SU-DHL-6 (cell line): ENCODE measurements around the gene BIRC5.

Source experiments
- H2AFZ ChIP-seq: fragments of 200-600 bp; sonication (generic); 2 replicates; pipeline ENCODE4 v1.6.1; 2014; ENCODE audit warnings: low read depth, mild to moderate bottlenecking, moderate library complexity, mixed read lengths, antibody characterized with exemption, low read length; ENCODE audit not compliant: severe bottlenecking
- H3F3A ChIP-seq: fragments of 200-600 bp; shearing (Covaris generic); 2 replicates; pipeline ENCODE4 v1.6.0; 2016; ENCODE audit warnings: antibody characterized with exemption, mild to moderate bottlenecking; ENCODE audit not compliant: insufficient read depth
- H3K27ac ChIP-seq: fragments of 200-600 bp; sonication (generic); 2 replicates; pipeline ENCODE4 v1.5.1; 2016; ENCODE audit warnings: low read depth, mild to moderate bottlenecking, low read length, moderate library complexity, mixed read lengths
- H3K27me3 ChIP-seq: fragments of 200-600 bp; sonication (generic), shearing (Covaris generic); 2 replicates; pipeline ENCODE4 v1.6.0; 2014; ENCODE audit warnings: mild to moderate bottlenecking, low read length
- H3K36me3 ChIP-seq: fragments of 200-600 bp; sonication (generic); 2 replicates; pipeline ENCODE4 v1.6.1; 2014; ENCODE audit warnings: mild to moderate bottlenecking, low read length, mixed read lengths
- H3K4me2 ChIP-seq: fragments of 300-600, 200-600 bp; shearing (Covaris generic), sonication (generic); 2 replicates; pipeline ENCODE4 v1.6.0; 2014; ENCODE audit warnings: low read length, low read depth, mild to moderate bottlenecking; ENCODE audit not compliant: poor library complexity, severe bottlenecking
- H3K4me3 ChIP-seq: fragments of 200-600 bp; sonication (generic); 2 replicates; pipeline ENCODE4 v1.5.1; 2014; ENCODE audit warnings: antibody characterized with exemption, low read length, mild to moderate bottlenecking, mixed read lengths; ENCODE audit not compliant: insufficient read depth, poor library complexity, severe bottlenecking
- H3K79me2 ChIP-seq: fragments of 200-600 bp; sonication (generic); 2 replicates; pipeline ENCODE4 v1.6.1; 2014; ENCODE audit warnings: mild to moderate bottlenecking, low read length, moderate library complexity; ENCODE audit not compliant: insufficient read depth
- H3K9ac ChIP-seq: fragments of 200-600 bp; sonication (generic); 2 replicates; pipeline ENCODE4 v1.7.0; 2014; ENCODE audit warnings: mild to moderate bottlenecking, low read length
- H3K9me2 ChIP-seq: fragments of 200-600 bp; sonication (generic); replicated peaks from 2 replicates; pipeline ENCODE4 v1.6.1; 2014; ENCODE audit warnings: low read length; ENCODE audit not compliant: insufficient read depth
- H3K9me3 ChIP-seq: fragments of 200-600 bp; sonication (generic); 2 replicates; pipeline ENCODE4 v1.6.1; 2014; ENCODE audit warnings: low read length, mixed read lengths; ENCODE audit not compliant: insufficient read depth
- H4K20me1 ChIP-seq: fragments of 200-600 bp; sonication (generic); 2 replicates; pipeline ENCODE4 v1.6.1; 2014; ENCODE audit warnings: low read depth, mild to moderate bottlenecking, antibody characterized with exemption, low read length, moderate library complexity, mixed read lengths
- EZH2phosphoT487 ChIP-seq: fragments of 200-600 bp; sonication (generic), shearing (Covaris generic); conservative IDR thresholded peaks from 2 replicates; pipeline ENCODE4 v1.6.1; 2018; ENCODE audit warnings: mild to moderate bottlenecking, antibody characterized with exemption, low read length, moderate library complexity, mixed read lengths
- TF ChIP-seq, protein P1 (sequence below): fragments of 200-600 bp; sonication (generic); IDR thresholded peaks from one replicate; pipeline ENCODE4 v1.5.1; 2017; ENCODE audit warnings: antibody characterized with exemption, mild to moderate bottlenecking, low read length, moderate library complexity; ENCODE audit not compliant: insufficient read depth, poor library complexity, severe bottlenecking

BIRC5 gene

DNA sequence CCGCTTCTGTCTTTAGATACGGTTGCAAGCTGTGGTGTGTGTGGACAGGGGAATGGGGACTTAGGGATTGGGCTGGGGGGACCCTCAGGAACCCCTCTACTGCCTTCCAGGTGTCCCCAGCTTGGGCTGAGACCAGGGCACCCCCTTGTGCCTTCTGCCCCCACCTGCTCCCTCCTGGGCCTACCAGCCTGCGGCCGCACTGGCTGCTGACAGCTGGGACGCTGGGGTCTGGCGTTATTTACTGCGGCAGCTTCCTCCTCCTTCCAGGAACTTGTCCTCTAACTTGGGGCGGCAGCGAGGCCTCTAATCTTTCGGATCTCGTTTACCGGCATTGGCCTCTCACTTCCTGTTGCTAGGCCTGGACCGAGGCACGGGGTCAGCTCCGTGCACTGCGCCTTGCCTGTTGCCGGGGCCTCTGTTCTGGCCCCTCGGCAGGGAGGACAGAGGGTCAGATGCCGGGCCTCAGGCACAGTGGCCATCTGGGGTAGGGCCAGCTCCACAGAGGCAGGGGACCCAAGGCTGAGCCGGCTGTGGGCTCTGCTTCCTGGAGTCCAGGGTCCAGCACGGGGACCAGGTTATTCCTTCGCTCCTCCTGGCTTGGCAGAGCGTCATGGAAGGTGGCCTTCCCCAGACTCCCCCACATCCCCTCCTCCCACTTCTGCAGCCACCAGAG, 49.1 kb downstream of the BIRC5 start:
- no peak overlapping the region for H2AFZ ChIP-seq
- no peaks in the 10 kb centered on the region for H3K9me2 ChIP-seq
- no peaks in the 10 kb centered on the region for H3F3A ChIP-seq
- H3K27me3 ChIP-seq = no peaks in the 10 kb centered on the region
- TF ChIP-seq, protein P1, sequence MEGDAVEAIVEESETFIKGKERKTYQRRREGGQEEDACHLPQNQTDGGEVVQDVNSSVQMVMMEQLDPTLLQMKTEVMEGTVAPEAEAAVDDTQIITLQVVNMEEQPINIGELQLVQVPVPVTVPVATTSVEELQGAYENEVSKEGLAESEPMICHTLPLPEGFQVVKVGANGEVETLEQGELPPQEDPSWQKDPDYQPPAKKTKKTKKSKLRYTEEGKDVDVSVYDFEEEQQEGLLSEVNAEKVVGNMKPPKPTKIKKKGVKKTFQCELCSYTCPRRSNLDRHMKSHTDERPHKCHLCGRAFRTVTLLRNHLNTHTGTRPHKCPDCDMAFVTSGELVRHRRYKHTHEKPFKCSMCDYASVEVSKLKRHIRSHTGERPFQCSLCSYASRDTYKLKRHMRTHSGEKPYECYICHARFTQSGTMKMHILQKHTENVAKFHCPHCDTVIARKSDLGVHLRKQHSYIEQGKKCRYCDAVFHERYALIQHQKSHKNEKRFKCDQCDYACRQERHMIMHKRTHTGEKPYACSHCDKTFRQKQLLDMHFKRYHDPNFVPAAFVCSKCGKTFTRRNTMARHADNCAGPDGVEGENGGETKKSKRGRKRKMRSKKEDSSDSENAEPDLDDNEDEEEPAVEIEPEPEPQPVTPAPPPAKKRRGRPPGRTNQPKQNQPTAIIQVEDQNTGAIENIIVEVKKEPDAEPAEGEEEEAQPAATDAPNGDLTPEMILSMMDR = no peak
- TF ChIP-seq EZH2phosphoT487 = no peak
- no peaks in the 10 kb centered on the region for H4K20me1 ChIP-seq
- H3K9me3 ChIP-seq = no peaks in the 10 kb centered on the region
- no peak overlapping the region for H3K9ac ChIP-seq
- H3K79me2 ChIP-seq = no peaks in the 10 kb centered on the region
- no peak overlapping the region for H3K27ac ChIP-seq
- H3K4me2 ChIP-seq = no peak overlapping the region
- no peak overlapping the region for H3K4me3 ChIP-seq
- no peaks in the 10 kb centered on the region for H3K36me3 ChIP-seq

DNA sequence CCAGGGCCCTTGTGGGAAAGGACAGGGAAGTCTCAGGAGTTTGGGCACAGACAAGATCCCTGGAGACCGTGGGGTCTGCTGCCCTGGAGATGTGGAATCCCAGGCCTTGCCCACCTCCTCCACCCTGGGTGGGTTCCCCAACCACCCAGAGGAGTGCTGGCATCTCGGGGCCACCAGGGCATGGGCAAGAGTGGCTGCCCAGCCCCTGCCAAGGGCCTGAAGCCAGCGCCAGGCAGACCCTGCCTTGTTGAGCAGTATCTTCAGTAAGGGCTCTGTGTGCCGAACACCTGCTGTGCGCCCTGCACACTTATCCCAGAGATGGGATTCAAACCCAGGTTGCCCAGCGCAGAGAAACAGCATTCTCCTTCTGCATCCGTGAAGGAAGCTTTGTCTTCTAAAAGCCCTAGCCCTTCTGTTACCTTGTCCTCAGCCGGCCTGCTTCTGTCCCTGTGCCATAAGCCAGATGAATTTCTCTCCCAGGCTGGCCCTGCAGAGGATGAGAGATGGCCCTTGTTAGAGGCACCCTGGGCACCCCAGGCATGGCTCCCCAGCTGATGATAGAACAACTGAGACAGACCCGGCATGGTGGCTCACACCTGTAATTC, 49.8 kb downstream of the BIRC5 start:
- no peak overlapping the region for H3K4me3 ChIP-seq
- H3F3A ChIP-seq = no peaks in the 10 kb centered on the region
- no peaks in the 10 kb centered on the region for H3K9me3 ChIP-seq
- no peaks in the 10 kb centered on the region for H3K36me3 ChIP-seq
- no peaks in the 10 kb centered on the region for H4K20me1 ChIP-seq
- no peak overlapping the region for H2AFZ ChIP-seq
- no peak overlapping the region for H3K9ac ChIP-seq
- no peak overlapping the region for H3K4me2 ChIP-seq
- H3K27me3 ChIP-seq = no peaks in the 10 kb centered on the region
- no peak overlapping the region for H3K27ac ChIP-seq
- TF ChIP-seq EZH2phosphoT487 = no peak
- TF ChIP-seq, protein P1 = no peak
- H3K9me2 ChIP-seq = no peaks in the 10 kb centered on the region
- no peaks in the 10 kb centered on the region for H3K79me2 ChIP-seq

DNA sequence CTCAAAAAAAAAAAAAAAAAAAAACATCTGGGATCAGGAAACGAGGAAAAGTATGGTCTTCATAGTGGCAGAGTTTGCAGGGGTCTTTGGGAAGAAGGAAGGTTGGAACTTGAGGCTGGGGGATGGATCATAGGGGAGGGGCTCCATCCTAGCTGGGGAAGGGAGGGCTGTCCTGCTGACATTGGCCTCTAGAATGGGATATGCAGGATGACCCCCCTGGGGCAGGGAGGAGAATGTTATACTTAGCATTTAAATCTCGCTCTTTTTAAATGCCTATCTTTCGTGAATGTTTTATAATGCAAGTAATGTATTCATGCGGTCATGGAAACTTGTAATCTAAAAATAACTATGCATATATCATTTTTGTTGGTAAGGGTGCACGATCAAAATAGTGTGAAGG, 50.5 kb downstream of the BIRC5 start:
- Histone ChIP-seq H3K9me2 (no peaks in the 10 kb centered on the region), H2AFZ (no peak overlapping the region), H3K4me3 (no peak overlapping the region), H3K4me2 (no peak overlapping the region), H3K27me3 (no peaks in the 10 kb centered on the region), H3K36me3 (no peaks in the 10 kb centered on the region), H3K79me2 (no peaks in the 10 kb centered on the region), H3K27ac (no peak overlapping the region), H3F3A (no peaks in the 10 kb centered on the region), H4K20me1 (no peaks in the 10 kb centered on the region), H3K9ac (no peak overlapping the region), H3K9me3 (no peaks in the 10 kb centered on the region)
- TF ChIP-seq EZH2phosphoT487 = no peak
- TF ChIP-seq, protein P1 = no peak
